ENCODE data around the gene DEF6. TPM values are rescaled to one million over a fixed set of nuclear protein-coding genes. Genes with fewer than 3 reads are reported as not detected.

DEF6 gene
- total and polyA plus RNA-seq, 2 of the 13 experiments (the other 11 are each of a cell fraction or from before 2014, with no cell fraction given): 5.2 to 10.0 TPM

GRCh38 chr6:35294308-35294945 is 3.2 kb upstream of the DEF6 start (continued):
- TF ChIP-seq MIER2 (CRISPR knock-in tag; IDR thresholded peaks at IDR 0.05): peak; percentile 63; the same call in 1 of the 2 replicates
- no peak for TF ChIP-seq SRSF9 (IDR thresholded peaks at IDR 0.05; ENCODE audit: borderline replicate concordance, insufficient read depth, low read depth, low read length, poor library complexity, severe bottlenecking)
- TF ChIP-seq ZBTB38 (CRISPR knock-in tag; IDR thresholded peaks at IDR 0.05): 0 out of 2 replicates have a peak, but pooled peaks have one; percentile 29
- 0 out of 2 replicates have a peak, but pooled peaks have one; percentile 17 for TF ChIP-seq ZNF674 (CRISPR knock-in tag; IDR thresholded peaks at IDR 0.05; ENCODE audit: low read depth)
- TF ChIP-seq ZNF720 (CRISPR knock-in tag; IDR thresholded peaks at IDR 0.05): 0 out of 2 replicates have a peak, but pooled peaks have one; percentile 14
- peak in 1 of 2 experiments; percentile 55; a peak in 1 of 4 replicates for TF ChIP-seq HMGXB4 (CRISPR knock-in tag; IDR thresholded peaks at IDR 0.05; ENCODE audit: borderline replicate concordance in 1 of 2, low read depth in 1 of 2)
- TF ChIP-seq, protein P1, sequence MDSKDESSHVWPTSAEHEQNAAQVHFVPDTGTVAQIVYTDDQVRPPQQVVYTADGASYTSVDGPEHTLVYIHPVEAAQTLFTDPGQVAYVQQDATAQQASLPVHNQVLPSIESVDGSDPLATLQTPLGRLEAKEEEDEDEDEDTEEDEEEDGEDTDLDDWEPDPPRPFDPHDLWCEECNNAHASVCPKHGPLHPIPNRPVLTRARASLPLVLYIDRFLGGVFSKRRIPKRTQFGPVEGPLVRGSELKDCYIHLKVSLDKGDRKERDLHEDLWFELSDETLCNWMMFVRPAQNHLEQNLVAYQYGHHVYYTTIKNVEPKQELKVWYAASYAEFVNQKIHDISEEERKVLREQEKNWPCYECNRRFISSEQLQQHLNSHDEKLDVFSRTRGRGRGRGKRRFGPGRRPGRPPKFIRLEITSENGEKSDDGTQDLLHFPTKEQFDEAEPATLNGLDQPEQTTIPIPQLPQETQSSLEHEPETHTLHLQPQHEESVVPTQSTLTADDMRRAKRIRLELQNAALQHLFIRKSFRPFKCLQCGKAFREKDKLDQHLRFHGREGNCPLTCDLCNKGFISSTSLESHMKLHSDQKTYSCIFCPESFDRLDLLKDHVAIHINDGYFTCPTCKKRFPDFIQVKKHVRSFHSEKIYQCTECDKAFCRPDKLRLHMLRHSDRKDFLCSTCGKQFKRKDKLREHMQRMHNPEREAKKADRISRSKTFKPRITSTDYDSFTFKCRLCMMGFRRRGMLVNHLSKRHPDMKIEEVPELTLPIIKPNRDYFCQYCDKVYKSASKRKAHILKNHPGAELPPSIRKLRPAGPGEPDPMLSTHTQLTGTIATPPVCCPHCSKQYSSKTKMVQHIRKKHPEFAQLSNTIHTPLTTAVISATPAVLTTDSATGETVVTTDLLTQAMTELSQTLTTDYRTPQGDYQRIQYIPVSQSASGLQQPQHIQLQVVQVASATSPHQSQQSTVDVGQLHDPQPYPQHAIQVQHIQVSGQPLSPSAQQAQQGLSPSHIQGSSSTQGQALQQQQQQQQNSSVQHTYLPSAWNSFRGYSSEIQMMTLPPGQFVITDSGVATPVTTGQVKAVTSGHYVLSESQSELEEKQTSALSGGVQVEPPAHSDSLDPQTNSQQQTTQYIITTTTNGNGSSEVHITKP (CRISPR knock-in tag; IDR thresholded peaks at IDR 0.05; ENCODE audit: low read depth): 0 out of 2 replicates have a peak, but pooled peaks have one; percentile 23
- TF ChIP-seq GATAD2A (CRISPR knock-in tag; IDR thresholded peaks at IDR 0.05): 0 out of 2 replicates have a peak, but pooled peaks have one; percentile 12
- 0 out of 2 replicates have a peak, but pooled peaks have one; percentile 42 for TF ChIP-seq TSC22D2 (CRISPR knock-in tag; IDR thresholded peaks at IDR 0.05; ENCODE audit: borderline replicate concordance)
- peak; percentile 10; the same call in 1 of the 2 replicates for TF ChIP-seq BHLHE40 (IDR thresholded peaks at IDR 0.05; ENCODE audit: low read length)
- 0 out of 2 replicates have a peak, but pooled peaks have one; percentile 20 for TF ChIP-seq SALL1 (CRISPR knock-in tag; IDR thresholded peaks at IDR 0.05)
- TF ChIP-seq SATB2 (CRISPR knock-in tag; IDR thresholded peaks at IDR 0.05): no peak
- 0 out of 2 replicates have a peak, but pooled peaks have one; percentile 27 for TF ChIP-seq ERF (CRISPR knock-in tag; IDR thresholded peaks at IDR 0.05)
- peak; percentile 86 for TF ChIP-seq XRCC5 (optimal IDR thresholded peaks at IDR 0.05; ENCODE audit: low read length)

Measured in HepG2 (cell line).